ENCODE measurements around the gene ANKRD52.

Gene ANKRD52

GRCh38 chr12:56261503-56262232 is 3.5 kb upstream of the ANKRD52 start:
- TF ChIP-seq CTCF (conservative IDR thresholded peaks at IDR 0.05; ENCODE audit: low read depth) = no peak
- DNase-seq (ENCODE audit: low spot score) = peak; percentile 87
- H3K27ac ChIP-seq = peak overlapping the region; percentile 76
- POLR2A ChIA-PET (ENCODE audit: low non-redundant PET) = no interaction called here
- CTCF ChIA-PET = interaction anchor here (0.6 to 1.0 kb wide), 3 partner anchors 72 to 202 kb away, joined by 3 to 5 read pairs (median 4); partner anchors contain the start of genes SMARCC2 and ZC3H10

- peak overlapping the region; percentile 60 for H3K27ac ChIP-seq
- ChIA-PET CTCF (interaction anchor here (0.7 kb wide), 1 partner anchor 39 kb away, joined by 3 read pairs; the partner anchor contains the start of gene RNF41), POLR2A (ENCODE audit: low non-redundant PET) (interaction anchor here (0.6 kb wide), 1 partner anchor 114 kb away, joined by 7 read pairs; no protein-coding TSS in a partner anchor)
- DNase-seq (ENCODE audit: low spot score) = no peak
- TF ChIP-seq CTCF (conservative IDR thresholded peaks at IDR 0.05; ENCODE audit: low read depth) = no peak
These were observed 2.7 kb upstream of the ANKRD52 start for GRCh38 chr12:56260921-56261320.

- ChIA-PET POLR2A (ENCODE audit: low non-redundant PET) (interaction anchor here (0.6 kb wide), 1 partner anchor 113 kb away, joined by 7 read pairs; no protein-coding TSS in a partner anchor), CTCF (interaction anchor here (0.7 kb wide), 1 partner anchor 38 kb away, joined by 3 read pairs; the partner anchor contains the start of gene RNF41)
- DNase-seq (ENCODE audit: low spot score) = no peak
- no peak for TF ChIP-seq CTCF (conservative IDR thresholded peaks at IDR 0.05; ENCODE audit: low read depth)
- H3K27ac ChIP-seq = peak overlapping the region; percentile 60
These were observed 2.2 kb upstream of the ANKRD52 start for GRCh38 chr12:56260380-56260779.

- DNase-seq (ENCODE audit: low spot score) = no peak
- ChIA-PET CTCF (interaction anchor here (0.5 to 1.8 kb wide), 8 partner anchors 7 to 330 kb away, joined by 3 to 5 read pairs (median 4); partner anchors contain the start of gene ESYT1), POLR2A (ENCODE audit: low non-redundant PET) (no interaction called here)
- peak overlapping the region; percentile 90 for H3K27ac ChIP-seq
- no peak for TF ChIP-seq CTCF (conservative IDR thresholded peaks at IDR 0.05; ENCODE audit: low read depth)
These were observed 618 bp upstream of the ANKRD52 start for GRCh38 chr12:56258820-56259183.

GRCh38 chr12:56257491-56258067 is 605 bp downstream of the ANKRD52 start:
- TF ChIP-seq CTCF (conservative IDR thresholded peaks at IDR 0.05; ENCODE audit: low read depth) = no peak
- ChIA-PET CTCF (interaction anchor here (0.5 to 1.8 kb wide), 9 partner anchors 9 to 182 kb away, joined by 4 to 7 read pairs (median 5); partner anchors contain the start of gene SMARCC2), POLR2A (ENCODE audit: low non-redundant PET) (no interaction called here)
- peak overlapping the region; percentile 90 for H3K27ac ChIP-seq
- DNase-seq (ENCODE audit: low spot score) = peak; percentile 67

- peak overlapping the region; percentile 90 for H3K27ac ChIP-seq
- POLR2A ChIA-PET (ENCODE audit: low non-redundant PET) = no interaction called here
- no peak for DNase-seq (ENCODE audit: low spot score)
- no peak for TF ChIP-seq CTCF (conservative IDR thresholded peaks at IDR 0.05; ENCODE audit: low read depth)
- CTCF ChIA-PET = interaction anchor here (1.0 to 1.8 kb wide), 2 partner anchors 23 to 35 kb away, joined by 3 to 4 read pairs; partner anchors contain the start of gene RNF41
These were observed 1.1 kb downstream of the ANKRD52 start for GRCh38 chr12:56257071-56257470.
